OCI-LY1 (cell line): ENCODE data around the gene COL23A1.

Experiments used
- H2AFZ ChIP-seq: fragments of 200-600 bp; sonication (generic), shearing (Covaris generic); 2 replicates; pipeline ENCODE4 v1.6.0; 2014; ENCODE audit warnings: antibody characterized with exemption, mild to moderate bottlenecking, low read length
- H3F3A ChIP-seq: fragments of 200-600 bp; sonication (generic), shearing (Covaris generic); 2 replicates; pipeline ENCODE4 v1.6.0; 2014; ENCODE audit warnings: mild to moderate bottlenecking, antibody characterized with exemption, low read length, moderate library complexity; ENCODE audit not compliant: insufficient read depth
- H3K27ac ChIP-seq: fragments of 200-600 bp; sonication (generic); 2 replicates; pipeline ENCODE4 v1.5.1; 2014; ENCODE audit warnings: low read length, mixed run types, mild to moderate bottlenecking, low read depth; ENCODE audit not compliant: poor library complexity, severe bottlenecking
- H3K27me3 ChIP-seq: fragments of 200-600 bp; sonication (generic); 2 replicates; pipeline ENCODE4 v1.6.0; 2014; ENCODE audit warnings: antibody characterized with exemption, mild to moderate bottlenecking, low read length, moderate library complexity; ENCODE audit not compliant: insufficient read depth
- H3K36me3 ChIP-seq: fragments of 200-600 bp; sonication (generic); 2 replicates; pipeline ENCODE4 v1.6.1; 2014; ENCODE audit warnings: mild to moderate bottlenecking, antibody characterized with exemption, low read length, moderate library complexity, mixed read lengths; ENCODE audit not compliant: insufficient read depth
- H3K4me1 ChIP-seq: fragments of 200-600 bp; sonication (generic); 2 replicates; pipeline ENCODE4 v1.5.1; 2014; ENCODE audit warnings: mild to moderate bottlenecking, low read length, moderate library complexity; ENCODE audit not compliant: insufficient read depth, severe bottlenecking
- H3K4me2 ChIP-seq: fragments of 200-600 bp; sonication (generic), shearing (Covaris generic); 2 replicates; pipeline ENCODE4 v1.6.1; 2014; ENCODE audit warnings: low read length
- H3K4me3 ChIP-seq: fragments of 200-600 bp; sonication (generic); 2 replicates; pipeline ENCODE4 v1.5.1; 2014; ENCODE audit warnings: low read length, low read depth, mild to moderate bottlenecking, mixed read lengths; ENCODE audit not compliant: poor library complexity, severe bottlenecking
- H3K79me2 ChIP-seq: fragments of 200-600 bp; shearing (Covaris generic); 2 replicates; pipeline ENCODE4 v1.6.1; 2016; ENCODE audit warnings: mixed run types, low read length, mixed read lengths; ENCODE audit not compliant: insufficient read depth
- H3K9ac ChIP-seq: fragments of 200-600 bp; sonication (generic), shearing (Covaris generic); 2 replicates; pipeline ENCODE4 v1.6.1; 2014; ENCODE audit warnings: mild to moderate bottlenecking, low read length, mixed read lengths
- H3K9me2 ChIP-seq: fragments of 200-600 bp; sonication (generic), shearing (Covaris generic); 2 replicates; pipeline ENCODE4 v1.6.1; 2014; ENCODE audit warnings: low read depth, mild to moderate bottlenecking, low read length, mixed read lengths
- H3K9me3 ChIP-seq: fragments of 200-600 bp; shearing (Covaris generic); 2 replicates; pipeline ENCODE4 v1.6.1; 2014; ENCODE audit warnings: low read length, mixed read lengths
- H4K20me1 ChIP-seq: fragments of 200-600 bp; sonication (generic), shearing (Covaris generic); 2 replicates; pipeline ENCODE4 v1.6.0; 2016; ENCODE audit warnings: mild to moderate bottlenecking, low read length; ENCODE audit not compliant: insufficient read depth
- EZH2 ChIP-seq: fragments of 200-600 bp; sonication (generic), shearing (Covaris generic); IDR thresholded peaks from 2 replicates; pipeline ENCODE4 v1.8.0; 2017; ENCODE audit warnings: borderline replicate concordance, mixed run types, mild to moderate bottlenecking, antibody characterized with exemption, low read length, moderate library complexity, mixed read lengths
- TF ChIP-seq, protein P1 (sequence below): fragments of 200-600 bp; sonication (generic), shearing (Covaris generic); IDR thresholded peaks from 2 replicates; pipeline ENCODE4 v1.5.1; 2017; ENCODE audit warnings: mild to moderate bottlenecking, antibody characterized with exemption, low read length, moderate library complexity, mixed read lengths

The COL23A1 gene

DNA sequence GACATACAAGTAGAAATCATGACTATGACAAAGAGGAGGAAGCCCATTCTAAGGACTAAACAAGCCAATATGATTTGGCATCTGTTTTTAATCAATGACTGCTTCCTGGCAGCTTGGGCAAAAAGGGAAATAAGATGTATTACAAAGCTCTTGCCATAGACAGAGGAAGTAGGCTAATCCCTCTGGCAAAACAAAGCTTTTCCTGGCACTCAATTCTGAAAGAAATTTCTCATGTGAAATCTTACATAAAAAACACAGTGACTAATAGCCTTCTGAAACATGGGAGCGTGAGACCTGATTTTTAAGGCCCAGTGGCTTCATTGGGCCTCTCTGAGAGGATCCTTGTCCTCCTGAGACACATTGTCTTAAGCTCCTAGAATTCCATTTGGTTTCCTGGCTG, 93.6 kb downstream of the COL23A1 start:
- Histone ChIP-seq H2AFZ (no peak overlapping the region), H3K4me2 (no peak overlapping the region), H3K4me1 (no peaks in the 10 kb centered on the region), H3K36me3 (no peaks in the 10 kb centered on the region), H4K20me1 (no peaks in the 10 kb centered on the region), H3F3A (no peaks in the 10 kb centered on the region), H3K9me3 (peaks cover 4% of the 10 kb centered on the region; the same call in 1 of the 2 replicates), H3K27ac (no peak overlapping the region), H3K9me2 (no peaks in the 10 kb centered on the region), H3K4me3 (no peak overlapping the region), H3K9ac (no peak overlapping the region), H3K79me2 (no peaks in the 10 kb centered on the region), H3K27me3 (no peaks in the 10 kb centered on the region)
- no peak for TF ChIP-seq EZH2
- TF ChIP-seq, protein P1, sequence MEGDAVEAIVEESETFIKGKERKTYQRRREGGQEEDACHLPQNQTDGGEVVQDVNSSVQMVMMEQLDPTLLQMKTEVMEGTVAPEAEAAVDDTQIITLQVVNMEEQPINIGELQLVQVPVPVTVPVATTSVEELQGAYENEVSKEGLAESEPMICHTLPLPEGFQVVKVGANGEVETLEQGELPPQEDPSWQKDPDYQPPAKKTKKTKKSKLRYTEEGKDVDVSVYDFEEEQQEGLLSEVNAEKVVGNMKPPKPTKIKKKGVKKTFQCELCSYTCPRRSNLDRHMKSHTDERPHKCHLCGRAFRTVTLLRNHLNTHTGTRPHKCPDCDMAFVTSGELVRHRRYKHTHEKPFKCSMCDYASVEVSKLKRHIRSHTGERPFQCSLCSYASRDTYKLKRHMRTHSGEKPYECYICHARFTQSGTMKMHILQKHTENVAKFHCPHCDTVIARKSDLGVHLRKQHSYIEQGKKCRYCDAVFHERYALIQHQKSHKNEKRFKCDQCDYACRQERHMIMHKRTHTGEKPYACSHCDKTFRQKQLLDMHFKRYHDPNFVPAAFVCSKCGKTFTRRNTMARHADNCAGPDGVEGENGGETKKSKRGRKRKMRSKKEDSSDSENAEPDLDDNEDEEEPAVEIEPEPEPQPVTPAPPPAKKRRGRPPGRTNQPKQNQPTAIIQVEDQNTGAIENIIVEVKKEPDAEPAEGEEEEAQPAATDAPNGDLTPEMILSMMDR, result no peak

DNA sequence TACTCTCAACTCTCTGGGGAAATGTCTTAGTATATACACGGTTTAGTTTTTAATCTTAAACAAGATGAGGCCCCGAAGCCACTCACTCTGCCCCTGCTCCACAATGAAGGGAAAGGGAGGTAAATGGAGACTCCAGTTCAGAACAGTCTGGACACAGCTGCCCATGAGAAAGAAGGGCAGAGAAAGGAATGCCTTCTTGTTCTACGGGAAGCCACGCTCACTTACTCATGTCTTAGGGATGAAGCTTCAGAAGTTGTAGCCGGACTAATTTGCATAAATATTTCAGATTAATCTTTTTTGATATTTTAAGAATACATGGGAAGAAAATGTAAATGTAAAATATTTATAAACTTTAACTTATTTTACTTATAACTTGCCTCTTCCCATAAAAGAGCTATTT, 94.0 kb downstream of the COL23A1 start:
- no peak overlapping the region for H3K27ac ChIP-seq
- H3K4me2 ChIP-seq, result no peak overlapping the region
- H3K79me2 ChIP-seq, result no peaks in the 10 kb centered on the region
- TF ChIP-seq EZH2, result no peak
- TF ChIP-seq, protein P1, result no peak
- H4K20me1 ChIP-seq, result no peaks in the 10 kb centered on the region
- no peak overlapping the region for H3K9ac ChIP-seq
- no peaks in the 10 kb centered on the region for H3K4me1 ChIP-seq
- no peaks in the 10 kb centered on the region for H3K9me2 ChIP-seq
- no peaks in the 10 kb centered on the region for H3F3A ChIP-seq
- no peak overlapping the region for H3K4me3 ChIP-seq
- H3K27me3 ChIP-seq, result no peaks in the 10 kb centered on the region
- H3K36me3 ChIP-seq, result no peaks in the 10 kb centered on the region
- peaks cover 4% of the 10 kb centered on the region; the same call in 1 of the 2 replicates for H3K9me3 ChIP-seq
- H2AFZ ChIP-seq, result no peak overlapping the region

DNA sequence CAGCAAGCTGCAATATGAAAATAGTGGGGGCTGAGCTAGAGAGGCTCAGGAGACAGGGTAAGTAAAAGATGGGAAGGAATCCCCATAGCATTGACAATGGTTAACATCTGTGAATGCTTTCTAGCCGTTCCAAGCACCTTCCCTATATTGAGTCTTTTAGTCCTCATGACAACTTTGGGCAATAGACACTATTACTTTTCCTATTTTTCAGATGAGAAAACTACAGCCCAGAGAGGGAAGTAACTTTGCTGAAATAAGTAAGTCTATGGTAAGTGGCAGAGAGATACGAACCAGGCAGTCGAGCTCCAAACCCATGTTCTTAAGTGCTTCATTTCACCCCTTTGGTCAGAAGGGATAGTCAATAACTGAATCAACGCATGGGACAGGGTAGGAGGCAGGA, 94.5 kb downstream of the COL23A1 start:
- H3K36me3 ChIP-seq, result no peaks in the 10 kb centered on the region
- H3K9ac ChIP-seq, result no peak overlapping the region
- no peak overlapping the region for H3K4me3 ChIP-seq
- no peaks in the 10 kb centered on the region for H3K79me2 ChIP-seq
- H4K20me1 ChIP-seq, result no peaks in the 10 kb centered on the region
- no peaks in the 10 kb centered on the region for H3K27me3 ChIP-seq
- H3K9me2 ChIP-seq, result no peaks in the 10 kb centered on the region
- TF ChIP-seq, protein P1, result no peak
- no peak for TF ChIP-seq EZH2
- no peaks in the 10 kb centered on the region for H3K4me1 ChIP-seq
- H2AFZ ChIP-seq, result no peak overlapping the region
- H3K27ac ChIP-seq, result no peak overlapping the region
- 0 out of 2 replicates have a peak, but pooled peaks cover under 1% of the 10 kb centered on the region for H3K9me3 ChIP-seq
- H3K4me2 ChIP-seq, result no peak overlapping the region
- H3F3A ChIP-seq, result no peaks in the 10 kb centered on the region
